GM12891 (cell line): Measurements from ENCODE around the gene SMYD3.

Experiments used
- POLR2A ChIP-seq: IDR thresholded peaks from 2 replicates; pipeline ENCODE4 v1.6.1; 2011; ENCODE audit warnings: low read depth, low read length, control low read depth
- POLR2AphosphoS5 ChIP-seq: IDR thresholded peaks from 2 replicates; pipeline ENCODE4 v1.6.1; 2011; ENCODE audit warnings: low read depth, low read length, control low read depth
- TAF1 ChIP-seq: IDR thresholded peaks from 2 replicates; pipeline ENCODE4 v1.6.1; 2011; ENCODE audit warnings: low read depth, low read length, control low read depth

DNA sequence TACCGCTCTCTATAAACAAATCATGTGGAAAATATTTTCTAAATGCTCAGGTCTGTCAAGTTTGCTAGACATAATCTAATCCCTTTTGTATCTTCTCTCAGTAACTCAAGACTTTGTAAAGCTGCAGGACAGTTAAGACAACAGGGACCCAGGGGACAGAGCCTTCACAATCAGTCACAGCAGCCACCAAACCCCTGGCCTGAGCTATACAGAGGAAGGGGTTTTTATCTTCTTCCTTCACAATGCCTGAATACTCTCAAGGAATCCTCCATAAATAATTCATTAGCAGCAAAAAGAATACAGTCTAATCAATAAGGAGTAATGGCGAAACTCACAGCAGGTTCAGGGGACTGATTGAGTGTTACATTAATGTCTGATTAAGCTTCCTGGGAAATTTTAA is 368.3 kb downstream of the SMYD3 start:
- TF ChIP-seq POLR2AphosphoS5 (no peak), POLR2A (no peak), TAF1 (no peak)
